ENCODE measurements around the gene TICRR. TPM values are rescaled to one million over a fixed set of nuclear protein-coding genes. Genes with fewer than 3 reads are reported as not detected.

The TICRR gene
- total RNA-seq, 1 experiment from 2014 or later: 8.5 TPM

DNA sequence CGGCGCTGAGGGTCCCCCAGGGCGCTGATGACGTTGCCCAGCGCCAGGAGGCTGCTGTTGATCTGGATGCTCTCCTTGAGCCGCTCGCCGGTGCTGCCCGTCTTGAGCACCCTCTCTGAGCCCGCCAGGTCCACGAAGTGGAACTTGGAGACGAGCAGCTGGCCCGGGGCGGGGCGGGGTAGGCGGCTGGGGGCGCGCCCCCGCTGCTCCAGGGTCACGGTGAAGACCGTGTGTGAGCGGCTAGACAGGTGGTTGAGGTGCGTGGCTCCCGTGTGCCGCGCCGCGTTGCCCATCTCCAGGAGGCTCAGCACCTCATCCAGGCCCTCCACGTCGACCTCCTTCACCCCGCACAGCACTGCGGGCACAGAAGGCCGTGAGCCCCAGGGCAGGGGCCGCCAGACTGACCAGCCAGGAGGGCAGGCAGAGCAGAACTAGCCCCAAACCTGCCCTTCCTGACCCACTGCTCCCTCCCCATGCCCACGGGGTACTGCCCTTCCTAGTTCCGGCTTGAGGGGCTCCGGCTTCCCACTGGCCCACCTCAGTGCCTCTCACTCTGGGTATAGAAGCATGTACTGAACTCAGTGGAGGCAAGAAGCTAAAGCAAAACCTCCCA, 73.8 kb downstream of the TICRR start:
- TF ChIP-seq, protein P1, sequence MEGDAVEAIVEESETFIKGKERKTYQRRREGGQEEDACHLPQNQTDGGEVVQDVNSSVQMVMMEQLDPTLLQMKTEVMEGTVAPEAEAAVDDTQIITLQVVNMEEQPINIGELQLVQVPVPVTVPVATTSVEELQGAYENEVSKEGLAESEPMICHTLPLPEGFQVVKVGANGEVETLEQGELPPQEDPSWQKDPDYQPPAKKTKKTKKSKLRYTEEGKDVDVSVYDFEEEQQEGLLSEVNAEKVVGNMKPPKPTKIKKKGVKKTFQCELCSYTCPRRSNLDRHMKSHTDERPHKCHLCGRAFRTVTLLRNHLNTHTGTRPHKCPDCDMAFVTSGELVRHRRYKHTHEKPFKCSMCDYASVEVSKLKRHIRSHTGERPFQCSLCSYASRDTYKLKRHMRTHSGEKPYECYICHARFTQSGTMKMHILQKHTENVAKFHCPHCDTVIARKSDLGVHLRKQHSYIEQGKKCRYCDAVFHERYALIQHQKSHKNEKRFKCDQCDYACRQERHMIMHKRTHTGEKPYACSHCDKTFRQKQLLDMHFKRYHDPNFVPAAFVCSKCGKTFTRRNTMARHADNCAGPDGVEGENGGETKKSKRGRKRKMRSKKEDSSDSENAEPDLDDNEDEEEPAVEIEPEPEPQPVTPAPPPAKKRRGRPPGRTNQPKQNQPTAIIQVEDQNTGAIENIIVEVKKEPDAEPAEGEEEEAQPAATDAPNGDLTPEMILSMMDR (IDR thresholded peaks at IDR 0.05; ENCODE audit: unreplicated experiment): no peak
- no peaks in the 10 kb centered on the region for H3K9me3 Mint-ChIP-seq (ENCODE audit: unreplicated experiment)
- no peak overlapping the region for H3K27ac Mint-ChIP-seq (ENCODE audit: low read depth, unreplicated experiment)
- H3K4me3 Mint-ChIP-seq (ENCODE audit: unreplicated experiment): no peak overlapping the region
- no peak for DNase-seq (ENCODE audit: unreplicated experiment)
- POLR2A ChIA-PET: interaction anchor here (0.6 kb wide), 1 partner anchor 303 kb away, joined by 3 read pairs; no protein-coding TSS in a partner anchor
- no peaks in the 10 kb centered on the region for H3K4me1 Mint-ChIP-seq (ENCODE audit: insufficient read depth, unreplicated experiment)
- H3K27me3 Mint-ChIP-seq (ENCODE audit: insufficient read depth, unreplicated experiment): peaks cover 2% of the 10 kb centered on the region
- BruUV-seq (replicated peaks): no TSS peak
- intact Hi-C loops (cut with micrococcal nuclease): loop anchor here (5.0 to 10.0 kb wide), 2 partner anchors 43 to 86 kb away; partner anchors contain the start of genes PEX11A and WDR93
- CTCF ChIA-PET: interaction anchor here (0.5 to 2.3 kb wide), 4 partner anchors 14 to 1124 kb away, joined by 3 to 10 read pairs (median 5); no protein-coding TSS in a partner anchor
- H3K36me3 Mint-ChIP-seq (ENCODE audit: insufficient read depth, unreplicated experiment): no peaks in the 10 kb centered on the region

DNA sequence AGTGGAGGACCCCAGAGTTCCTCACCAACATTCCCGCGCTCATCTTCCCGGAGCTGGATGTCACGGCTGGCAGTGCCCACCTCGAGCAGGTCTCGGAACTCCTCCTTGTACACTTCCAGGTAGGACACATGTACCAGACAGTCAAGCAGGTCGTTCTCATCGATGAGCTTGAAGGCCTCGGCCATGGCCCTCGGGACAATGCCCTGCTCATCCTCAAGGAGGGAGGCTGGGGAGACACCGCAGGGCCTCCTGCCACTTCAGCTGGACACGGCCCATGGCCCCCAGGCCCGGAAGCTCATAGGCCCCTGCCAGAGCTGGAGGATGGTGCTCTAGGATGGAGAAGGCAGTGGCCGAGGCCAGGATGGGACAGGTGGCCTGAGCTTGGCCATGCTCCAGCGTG, 74.4 kb downstream of the TICRR start:
- peaks cover 8% of the 10 kb centered on the region for H3K27me3 Mint-ChIP-seq (ENCODE audit: insufficient read depth, unreplicated experiment)
- no TSS peak for BruUV-seq (replicated peaks)
- intact Hi-C loops (cut with micrococcal nuclease): loop anchor here (5.0 to 10.0 kb wide), 2 partner anchors 43 to 85 kb away; partner anchors contain the start of genes PEX11A and WDR93
- no peak for DNase-seq (ENCODE audit: unreplicated experiment)
- ChIA-PET CTCF (interaction anchor here (0.5 to 1.4 kb wide), 3 partner anchors 13 to 38 kb away, joined by 3 to 6 read pairs (median 4); no protein-coding TSS in a partner anchor), POLR2A (interaction anchor here (0.6 kb wide), 1 partner anchor 303 kb away, joined by 3 read pairs; no protein-coding TSS in a partner anchor)
- H3K27ac Mint-ChIP-seq (ENCODE audit: low read depth, unreplicated experiment): no peak overlapping the region
- TF ChIP-seq, protein P1 (IDR thresholded peaks at IDR 0.05; ENCODE audit: unreplicated experiment): no peak
- no peaks in the 10 kb centered on the region for H3K36me3 Mint-ChIP-seq (ENCODE audit: insufficient read depth, unreplicated experiment)
- no peaks in the 10 kb centered on the region for H3K4me1 Mint-ChIP-seq (ENCODE audit: insufficient read depth, unreplicated experiment)
- no peak overlapping the region for H3K4me3 Mint-ChIP-seq (ENCODE audit: unreplicated experiment)
- no peaks in the 10 kb centered on the region for H3K9me3 Mint-ChIP-seq (ENCODE audit: unreplicated experiment)

DNA sequence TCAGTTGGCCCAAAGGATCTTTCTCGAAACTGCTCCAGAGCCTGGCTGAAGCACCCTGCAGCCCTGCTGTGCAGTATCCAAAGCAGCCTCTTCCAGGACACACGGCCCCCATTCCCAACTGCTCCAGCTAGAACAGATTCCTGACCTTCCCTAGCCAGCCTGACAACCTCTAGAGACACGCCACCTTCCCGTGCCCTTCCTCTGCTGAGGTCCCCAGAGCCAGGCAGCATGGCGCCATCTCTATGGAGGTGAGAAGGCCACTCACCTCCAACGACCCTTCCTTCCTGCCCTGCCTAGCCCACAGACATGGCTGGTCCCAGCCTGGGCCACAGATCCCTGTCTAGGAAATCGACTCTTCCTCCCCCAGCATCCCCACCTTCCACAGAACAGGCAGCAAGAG, 76.9 kb downstream of the TICRR start:
- TF ChIP-seq, protein P1 (IDR thresholded peaks at IDR 0.05; ENCODE audit: unreplicated experiment): no peak
- no peak overlapping the region for H3K4me3 Mint-ChIP-seq (ENCODE audit: unreplicated experiment)
- H3K27ac Mint-ChIP-seq (ENCODE audit: low read depth, unreplicated experiment): no peak overlapping the region
- no peak for DNase-seq (ENCODE audit: unreplicated experiment)
- intact Hi-C loops (cut with micrococcal nuclease): no loop called here
- H3K36me3 Mint-ChIP-seq (ENCODE audit: insufficient read depth, unreplicated experiment): no peaks in the 10 kb centered on the region
- CTCF ChIA-PET: interaction anchor here (0.6 kb wide), 1 partner anchor 212 kb away, joined by 6 read pairs; no protein-coding TSS in a partner anchor
- H3K9me3 Mint-ChIP-seq (ENCODE audit: unreplicated experiment): no peaks in the 10 kb centered on the region
- H3K4me1 Mint-ChIP-seq (ENCODE audit: insufficient read depth, unreplicated experiment): no peaks in the 10 kb centered on the region
- BruUV-seq (replicated peaks): no TSS peak
- POLR2A ChIA-PET: no interaction called here
- H3K27me3 Mint-ChIP-seq (ENCODE audit: insufficient read depth, unreplicated experiment): peaks cover 21% of the 10 kb centered on the region

DNA sequence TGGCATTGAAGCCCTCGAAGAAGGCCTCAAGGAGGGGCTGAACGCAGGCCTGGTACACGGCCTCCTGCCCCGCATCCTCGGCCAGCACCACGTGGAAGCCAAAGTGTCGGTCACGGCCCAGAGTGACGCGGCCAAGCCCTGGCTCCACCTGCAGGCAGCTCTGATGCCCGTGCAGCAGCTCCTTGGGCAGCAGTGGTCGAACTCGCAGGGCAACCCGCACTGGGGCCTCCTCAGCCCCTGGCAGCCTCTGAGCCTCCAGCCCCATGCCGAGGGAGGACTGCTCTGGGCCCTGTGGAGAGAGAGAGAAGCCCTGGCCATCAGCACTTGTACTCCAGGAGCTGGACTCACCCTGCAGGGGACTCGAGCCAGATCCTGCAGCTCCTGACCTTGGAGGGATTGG, 77.4 kb downstream of the TICRR start:
- no peaks in the 10 kb centered on the region for H3K9me3 Mint-ChIP-seq (ENCODE audit: unreplicated experiment)
- TF ChIP-seq, protein P1 (IDR thresholded peaks at IDR 0.05; ENCODE audit: unreplicated experiment): no peak
- no peaks in the 10 kb centered on the region for H3K4me1 Mint-ChIP-seq (ENCODE audit: insufficient read depth, unreplicated experiment)
- intact Hi-C loops (cut with micrococcal nuclease): no loop called here
- DNase-seq (ENCODE audit: unreplicated experiment): no peak
- no peak overlapping the region for H3K4me3 Mint-ChIP-seq (ENCODE audit: unreplicated experiment)
- BruUV-seq (replicated peaks): no TSS peak
- CTCF ChIA-PET: no interaction called here
- H3K27ac Mint-ChIP-seq (ENCODE audit: low read depth, unreplicated experiment): no peak overlapping the region
- POLR2A ChIA-PET: no interaction called here
- no peaks in the 10 kb centered on the region for H3K36me3 Mint-ChIP-seq (ENCODE audit: insufficient read depth, unreplicated experiment)
- H3K27me3 Mint-ChIP-seq (ENCODE audit: insufficient read depth, unreplicated experiment): peaks cover 21% of the 10 kb centered on the region
